RPMI8226 (cell line): Measurements from ENCODE around the gene STK11IP.
A peak's percentile ranks its signal among the peaks of the same experiment; 100 is the strongest.
"Not testable (repeated sequence)": the region's sequence is repeated elsewhere in the genome, so short reads cannot be mapped to it uniquely, and the experiment has no call there.

Source experiments
- DNase-seq: peaks from one replicate; pipeline ENCODE4 v3.0.0-alpha.2; 2015

STK11IP gene

GRCh38 chr2:219636144-219636915 lies 38.7 kb downstream of the STK11IP start:
- DNase-seq, result no peak

GRCh38 chr2:219636941-219637841 lies 39.5 kb downstream of the STK11IP start:
- DNase-seq, result no peak

GRCh38 chr2:219637842-219638185 lies 40.2 kb downstream of the STK11IP start:
- DNase-seq, result no peak

GRCh38 chr2:219638217-219638947 lies 40.7 kb downstream of the STK11IP start:
- DNase-seq, result no peak

GRCh38 chr2:219638948-219639755 lies 41.5 kb downstream of the STK11IP start:
- DNase-seq, result no peak

GRCh38 chr2:219641390-219642068 lies 43.9 kb downstream of the STK11IP start:
- no peak for DNase-seq

- DNase-seq, result no peak
These were observed 44.4 kb downstream of the STK11IP start for GRCh38 chr2:219642069-219642454.

GRCh38 chr2:219642465-219643083 lies 44.9 kb downstream of the STK11IP start:
- peak; percentile 89 for DNase-seq

- DNase-seq, result no peak
These were observed 45.4 kb downstream of the STK11IP start for GRCh38 chr2:219643084-219643473.

GRCh38 chr2:219643788-219644398 lies 46.2 kb downstream of the STK11IP start:
- no peak for DNase-seq

GRCh38 chr2:219644801-219645480 lies 47.3 kb downstream of the STK11IP start:
- DNase-seq, result no peak

- DNase-seq, result no peak
These were observed 48.2 kb downstream of the STK11IP start for GRCh38 chr2:219645631-219646527.

- no peak for DNase-seq
These were observed 50.5 kb downstream of the STK11IP start for GRCh38 chr2:219648176-219648575.

GRCh38 chr2:219648963-219649362 lies 51.3 kb downstream of the STK11IP start:
- no peak for DNase-seq

- no peak for DNase-seq
These were observed 53.0 kb downstream of the STK11IP start for GRCh38 chr2:219650426-219651248.

- not testable (repeated sequence) for DNase-seq
These were observed 54.0 kb downstream of the STK11IP start for GRCh38 chr2:219651656-219652055.

- no peak for DNase-seq
These were observed 58.9 kb downstream of the STK11IP start for GRCh38 chr2:219656526-219656925.

- no peak for DNase-seq
These were observed 60.7 kb downstream of the STK11IP start for GRCh38 chr2:219658196-219658846.
